ENCODE measurements around the gene ZFR.

Gene ZFR

GRCh38 chr5:32475334-32476097, 31.0 kb upstream of the ZFR start:
- no peak overlapping the region for H2AK5ac ChIP-seq (ENCODE audit: low read length)

DNA sequence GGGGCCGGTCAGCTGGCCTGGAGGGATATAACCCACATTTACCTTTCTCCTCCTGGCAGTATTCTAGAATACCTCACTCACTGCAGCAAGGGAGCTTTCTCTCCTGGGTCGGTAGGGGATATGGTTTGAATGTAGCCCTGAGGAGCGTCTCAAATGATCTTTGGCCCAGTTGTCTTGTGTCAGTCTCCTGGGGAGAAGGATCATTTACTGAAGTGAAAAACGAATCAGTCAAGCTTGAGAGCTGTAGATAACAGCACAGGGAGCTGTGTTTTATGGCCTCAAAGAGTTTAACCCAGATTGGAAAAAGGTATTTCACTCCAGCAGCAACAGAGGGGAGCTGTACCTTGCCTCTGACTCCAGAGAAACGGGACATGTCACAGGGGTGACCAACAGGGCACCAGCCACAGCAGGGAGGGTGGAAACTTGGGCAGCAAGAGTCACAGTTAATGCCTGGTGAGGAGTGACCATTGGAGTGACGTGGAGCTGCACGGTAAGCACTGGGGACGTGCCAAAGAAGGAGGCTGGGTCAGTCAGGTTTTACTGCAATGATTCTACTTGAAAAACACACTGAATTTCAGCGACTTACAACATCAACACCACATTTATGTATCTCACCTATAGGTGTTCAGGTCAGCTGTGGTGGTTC, 29.8 kb upstream of the ZFR start:
- no peaks in the 10 kb centered on the region for H3K79me1 ChIP-seq (ENCODE audit: low read length)
- no peak overlapping the region for H4K91ac ChIP-seq (ENCODE audit: low read depth, low read length)
- no peak overlapping the region for H3K4me2 ChIP-seq (ENCODE audit: low read length)
- no peak overlapping the region for H2BK12ac ChIP-seq (ENCODE audit: low read length)
- no peak overlapping the region for H2AK5ac ChIP-seq (ENCODE audit: low read length)
- H2BK5ac ChIP-seq (ENCODE audit: low read depth, low read length, poor library complexity) = no peak overlapping the region
- H3K9ac ChIP-seq (ENCODE audit: low read length) = no peak overlapping the region
- H3K79me2 ChIP-seq (ENCODE audit: control insufficient read depth, insufficient read depth, low read length, poor library complexity) = no peaks in the 10 kb centered on the region
- no peak overlapping the region for H2BK120ac ChIP-seq (ENCODE audit: insufficient read depth, low read length, poor library complexity)
- no peaks in the 10 kb centered on the region for H3K9me3 ChIP-seq (ENCODE audit: insufficient read depth, low read depth, low read length)
- H2AFZ ChIP-seq (ENCODE audit: insufficient read depth, low read length, poor library complexity) = no peak overlapping the region
- H3K18ac ChIP-seq (ENCODE audit: low read length) = no peak overlapping the region
- H3K4me1 ChIP-seq (ENCODE audit: control insufficient read depth in 1 of 2, insufficient read depth in 2 of 2, low read length in 2 of 2) = peaks cover 4 to 6% of the 10 kb centered on the region in 2 experiments
- H4K8ac ChIP-seq (ENCODE audit: low read depth, low read length) = no peak overlapping the region
- no peak overlapping the region for H3K14ac ChIP-seq (ENCODE audit: low read length)
- H3K4ac ChIP-seq (ENCODE audit: low read depth, low read length) = no peak overlapping the region
- H3K27me3 ChIP-seq (ENCODE audit: insufficient read depth, low read length) = no peaks in the 10 kb centered on the region
- no peak overlapping the region for H3K23ac ChIP-seq (ENCODE audit: low read length)
- WGBS (ENCODE audit: extremely low coverage, insufficient coverage, insufficient read length) = no CpG with 5 or more reads among the region's 9 CpGs
- DNase-seq = peak; percentile 29 to 54
- no peak overlapping the region for H4K12ac ChIP-seq (ENCODE audit: low read depth, low read length)
- H3K27ac ChIP-seq (ENCODE audit: low read depth, low read length) = no peak overlapping the region
- H3K4me3 ChIP-seq (ENCODE audit: low read depth, low read length) = no peak overlapping the region
- H3K36me3 ChIP-seq (ENCODE audit: control insufficient read depth in 1 of 2, insufficient read depth in 2 of 2, low read length in 2 of 2) = no peaks in the 10 kb centered on the region

More at GRCh38 chr5:32475334-32476097, 31.0 kb upstream of the ZFR start:
- no peak overlapping the region for H3K27ac ChIP-seq (ENCODE audit: low read depth, low read length)
- no peak overlapping the region for H3K4ac ChIP-seq (ENCODE audit: low read depth, low read length)
- peaks cover 4 to 6% of the 10 kb centered on the region in 2 experiments for H3K4me1 ChIP-seq (ENCODE audit: control insufficient read depth in 1 of 2, insufficient read depth in 2 of 2, low read length in 2 of 2)
- H3K79me2 ChIP-seq (ENCODE audit: control insufficient read depth, insufficient read depth, low read length, poor library complexity) = no peaks in the 10 kb centered on the region
- H3K27me3 ChIP-seq (ENCODE audit: insufficient read depth, low read length) = no peaks in the 10 kb centered on the region
- WGBS (ENCODE audit: extremely low coverage, insufficient coverage, insufficient read length) = no CpG with 5 or more reads among the region's 6 CpGs
- H3K4me2 ChIP-seq (ENCODE audit: low read length) = no peak overlapping the region
- no peak overlapping the region for H3K9ac ChIP-seq (ENCODE audit: low read length)
- no peaks in the 10 kb centered on the region for H3K9me3 ChIP-seq (ENCODE audit: insufficient read depth, low read depth, low read length)
- no peak for DNase-seq
- no peak overlapping the region for H3K4me3 ChIP-seq (ENCODE audit: low read depth, low read length)
- H3K79me1 ChIP-seq (ENCODE audit: low read length) = no peaks in the 10 kb centered on the region
- no peaks in the 10 kb centered on the region for H3K36me3 ChIP-seq (ENCODE audit: control insufficient read depth in 1 of 2, insufficient read depth in 2 of 2, low read length in 2 of 2)
- no peak overlapping the region for H4K12ac ChIP-seq (ENCODE audit: low read depth, low read length)
- H4K91ac ChIP-seq (ENCODE audit: low read depth, low read length) = no peak overlapping the region
- H2BK5ac ChIP-seq (ENCODE audit: low read depth, low read length, poor library complexity) = no peak overlapping the region
- no peak overlapping the region for H2AFZ ChIP-seq (ENCODE audit: insufficient read depth, low read length, poor library complexity)
- no peak overlapping the region for H4K8ac ChIP-seq (ENCODE audit: low read depth, low read length)
- H3K23ac ChIP-seq (ENCODE audit: low read length) = no peak overlapping the region
- H2BK120ac ChIP-seq (ENCODE audit: insufficient read depth, low read length, poor library complexity) = no peak overlapping the region
- no peak overlapping the region for H2BK12ac ChIP-seq (ENCODE audit: low read length)
- no peak overlapping the region for H3K18ac ChIP-seq (ENCODE audit: low read length)
- no peak overlapping the region for H3K14ac ChIP-seq (ENCODE audit: low read length)

DNA sequence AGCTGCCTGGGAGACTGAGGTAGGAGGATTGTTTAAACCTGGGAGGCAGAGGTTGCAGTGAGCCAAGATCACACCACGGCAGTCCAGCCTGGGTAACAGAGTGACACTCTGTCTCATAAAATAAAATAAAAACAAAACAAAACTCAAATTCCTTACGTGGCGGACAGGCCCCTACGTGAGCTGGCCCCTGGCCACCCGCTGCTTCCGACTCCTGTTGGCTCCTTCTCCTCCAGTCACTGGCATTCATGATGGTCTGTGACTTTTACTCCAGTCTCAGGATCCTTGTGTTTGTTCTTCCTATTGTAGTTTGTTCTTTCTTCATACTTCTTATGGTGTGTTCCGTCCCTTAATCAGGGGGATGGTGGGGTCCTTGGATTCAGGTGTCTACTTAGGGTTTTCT, 28.5 kb upstream of the ZFR start:
- peak; percentile 35 to 60 for DNase-seq
- Histone ChIP-seq H4K8ac (ENCODE audit: low read depth, low read length) (no peak overlapping the region), H4K12ac (ENCODE audit: low read depth, low read length) (no peak overlapping the region), H2BK5ac (ENCODE audit: low read depth, low read length, poor library complexity) (no peak overlapping the region), H4K91ac (ENCODE audit: low read depth, low read length) (no peak overlapping the region), H3K9me3 (ENCODE audit: insufficient read depth, low read depth, low read length) (no peaks in the 10 kb centered on the region), H3K4ac (ENCODE audit: low read depth, low read length) (no peak overlapping the region), H3K79me2 (ENCODE audit: control insufficient read depth, insufficient read depth, low read length, poor library complexity) (no peaks in the 10 kb centered on the region), H3K14ac (ENCODE audit: low read length) (no peak overlapping the region), H3K4me1 (ENCODE audit: control insufficient read depth in 1 of 2, insufficient read depth in 2 of 2, low read length in 2 of 2) (peaks cover 4 to 6% of the 10 kb centered on the region in 2 experiments), H3K9ac (ENCODE audit: low read length) (no peak overlapping the region), H3K79me1 (ENCODE audit: low read length) (no peaks in the 10 kb centered on the region), H3K4me2 (ENCODE audit: low read length) (no peak overlapping the region), H2BK120ac (ENCODE audit: insufficient read depth, low read length, poor library complexity) (no peak overlapping the region), H3K36me3 (ENCODE audit: control insufficient read depth in 1 of 2, insufficient read depth in 2 of 2, low read length in 2 of 2) (no peaks in the 10 kb centered on the region), H3K23ac (ENCODE audit: low read length) (no peak overlapping the region), H3K27me3 (ENCODE audit: insufficient read depth, low read length) (no peaks in the 10 kb centered on the region), H2BK12ac (ENCODE audit: low read length) (no peak overlapping the region), H3K18ac (ENCODE audit: low read length) (no peak overlapping the region), H2AFZ (ENCODE audit: insufficient read depth, low read length, poor library complexity) (no peak overlapping the region), H3K4me3 (ENCODE audit: low read depth, low read length) (no peak overlapping the region), H2AK5ac (ENCODE audit: low read length) (no peak overlapping the region), H3K27ac (ENCODE audit: low read depth, low read length) (no peak overlapping the region)
- WGBS (ENCODE audit: extremely low coverage, insufficient coverage, insufficient read length) = no CpG with 5 or more reads among the region's 7 CpGs

GRCh38 chr5:32471784-32472183, 27.2 kb upstream of the ZFR start:
- H2AK5ac ChIP-seq (ENCODE audit: low read length) = no peak overlapping the region
- no peaks in the 10 kb centered on the region for H3K79me2 ChIP-seq (ENCODE audit: control insufficient read depth, insufficient read depth, low read length, poor library complexity)
- peaks cover 4 to 6% of the 10 kb centered on the region in 2 experiments for H3K4me1 ChIP-seq (ENCODE audit: control insufficient read depth in 1 of 2, insufficient read depth in 2 of 2, low read length in 2 of 2)
- WGBS (ENCODE audit: extremely low coverage, insufficient coverage, insufficient read length) = no CpG with 5 or more reads among the region's 2 CpGs
- H4K12ac ChIP-seq (ENCODE audit: low read depth, low read length) = no peak overlapping the region
- no peaks in the 10 kb centered on the region for H3K36me3 ChIP-seq (ENCODE audit: control insufficient read depth in 1 of 2, insufficient read depth in 2 of 2, low read length in 2 of 2)
- no peak overlapping the region for H3K4me3 ChIP-seq (ENCODE audit: low read depth, low read length)
- no peak overlapping the region for H2BK12ac ChIP-seq (ENCODE audit: low read length)
- no peak overlapping the region for H3K23ac ChIP-seq (ENCODE audit: low read length)
- H3K27ac ChIP-seq (ENCODE audit: low read depth, low read length) = no peak overlapping the region
- H3K79me1 ChIP-seq (ENCODE audit: low read length) = no peaks in the 10 kb centered on the region
- no peak overlapping the region for H4K91ac ChIP-seq (ENCODE audit: low read depth, low read length)
- no peaks in the 10 kb centered on the region for H3K9me3 ChIP-seq (ENCODE audit: insufficient read depth, low read depth, low read length)
- H3K27me3 ChIP-seq (ENCODE audit: insufficient read depth, low read length) = no peaks in the 10 kb centered on the region
- no peak overlapping the region for H2BK5ac ChIP-seq (ENCODE audit: low read depth, low read length, poor library complexity)
- H3K18ac ChIP-seq (ENCODE audit: low read length) = no peak overlapping the region
- DNase-seq = no peak
- H3K4ac ChIP-seq (ENCODE audit: low read depth, low read length) = no peak overlapping the region
- H2AFZ ChIP-seq (ENCODE audit: insufficient read depth, low read length, poor library complexity) = no peak overlapping the region
- no peak overlapping the region for H4K8ac ChIP-seq (ENCODE audit: low read depth, low read length)
- no peak overlapping the region for H3K14ac ChIP-seq (ENCODE audit: low read length)
- H2BK120ac ChIP-seq (ENCODE audit: insufficient read depth, low read length, poor library complexity) = no peak overlapping the region
- H3K9ac ChIP-seq (ENCODE audit: low read length) = no peak overlapping the region
- H3K4me2 ChIP-seq (ENCODE audit: low read length) = no peak overlapping the region
